Mesothelial cell of epicardium (in vitro differentiated cells): Measurements from ENCODE around the gene KLHL25. TPM values are rescaled to one million over a fixed set of nuclear protein-coding genes. Genes with fewer than 3 reads are reported as not detected.

Experiments used
- DNase-seq, 2 experiments: peaks; one replicate each; pipeline ENCODE4 v3.0.0; 2021; ENCODE audit warnings: low spot score in 2 of 2; ENCODE audit not compliant: unreplicated experiment in 2 of 2
- H3K27ac Mint-ChIP-seq: 2 replicates; pipeline ENCODE4 v1.8.0; 2021; ENCODE audit warnings: mixed read lengths
- H3K27me3 Mint-ChIP-seq: 2 replicates; pipeline ENCODE4 v1.8.0; 2021; ENCODE audit warnings: low read depth, mixed read lengths
- H3K36me3 Mint-ChIP-seq: 2 replicates; pipeline ENCODE4 v1.8.0; 2021; ENCODE audit warnings: mixed read lengths
- H3K4me1 Mint-ChIP-seq: 2 replicates; pipeline ENCODE4 v1.8.0; 2021; ENCODE audit warnings: mixed read lengths
- H3K4me3 Mint-ChIP-seq: 2 replicates; pipeline ENCODE4 v1.8.0; 2021; ENCODE audit warnings: mild to moderate bottlenecking, moderate library complexity, mixed read lengths
- H3K9me3 Mint-ChIP-seq: 2 replicates; pipeline ENCODE4 v1.8.0; 2021; ENCODE audit warnings: mixed read lengths
- CTCF ChIP-seq: fragments of 200-600 bp; sonication (generic); IDR thresholded peaks from one replicate; pipeline ENCODE4 v1.5.0; 2021; ENCODE audit warnings: antibody characterized with exemption; ENCODE audit not compliant: unreplicated experiment
- total RNA-seq: library from RNA; stranded (reverse); gene quantifications from 3 replicates; pipeline ENCODE4 v1.2.1, GENCODE V29; 2021

Gene KLHL25
- total RNA-seq, 1 donor from 2014 or later: 8.0 TPM

- Mint-ChIP-seq H3K27me3 (peaks cover 8% of the 10 kb centered on the region), H3K27ac (no peak overlapping the region), H3K4me1 (peaks cover 10% of the 10 kb centered on the region), H3K4me3 (no peak overlapping the region), H3K9me3 (no peaks in the 10 kb centered on the region), H3K36me3 (no peaks in the 10 kb centered on the region)
- DNase-seq: no peak
- no peak for TF ChIP-seq CTCF
These were observed 34.1 kb upstream of the KLHL25 start for GRCh38 chr15:85828874-85829273.

DNA sequence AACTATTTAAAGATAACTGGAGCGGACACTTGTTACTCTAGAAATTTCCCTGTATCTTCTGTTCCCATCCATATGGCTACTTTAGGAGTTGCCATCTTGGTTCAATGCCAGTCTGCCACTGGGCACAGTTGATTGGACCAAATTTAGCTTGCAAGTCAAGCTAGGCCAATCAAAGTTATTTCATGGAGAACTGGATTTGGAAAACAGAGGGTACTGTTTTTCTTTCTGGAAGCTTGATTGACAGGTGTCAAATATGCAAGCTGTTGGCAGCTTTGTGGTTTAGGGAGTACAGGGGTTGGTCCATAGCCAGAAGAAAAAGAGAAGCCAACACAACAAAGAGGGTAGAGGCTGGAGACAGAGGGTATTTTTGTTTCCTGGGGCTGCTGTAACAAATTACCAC is 33.4 kb upstream of the KLHL25 start:
- peaks cover 6% of the 10 kb centered on the region for H3K27me3 Mint-ChIP-seq
- no peaks in the 10 kb centered on the region for H3K36me3 Mint-ChIP-seq
- no peak overlapping the region for H3K4me3 Mint-ChIP-seq
- H3K27ac Mint-ChIP-seq: no peak overlapping the region
- H3K4me1 Mint-ChIP-seq: peaks cover 10% of the 10 kb centered on the region
- H3K9me3 Mint-ChIP-seq: no peaks in the 10 kb centered on the region
- TF ChIP-seq CTCF: no peak
- no peak for DNase-seq

- Mint-ChIP-seq H3K36me3 (no peaks in the 10 kb centered on the region), H3K9me3 (no peaks in the 10 kb centered on the region), H3K4me3 (no peak overlapping the region), H3K27ac (peak overlapping the region; percentile 6), H3K27me3 (peaks cover 6% of the 10 kb centered on the region), H3K4me1 (peaks cover 10% of the 10 kb centered on the region)
- no peak for TF ChIP-seq CTCF
- no peak for DNase-seq
These were observed 32.2 kb upstream of the KLHL25 start for GRCh38 chr15:85826756-85827515.

DNA sequence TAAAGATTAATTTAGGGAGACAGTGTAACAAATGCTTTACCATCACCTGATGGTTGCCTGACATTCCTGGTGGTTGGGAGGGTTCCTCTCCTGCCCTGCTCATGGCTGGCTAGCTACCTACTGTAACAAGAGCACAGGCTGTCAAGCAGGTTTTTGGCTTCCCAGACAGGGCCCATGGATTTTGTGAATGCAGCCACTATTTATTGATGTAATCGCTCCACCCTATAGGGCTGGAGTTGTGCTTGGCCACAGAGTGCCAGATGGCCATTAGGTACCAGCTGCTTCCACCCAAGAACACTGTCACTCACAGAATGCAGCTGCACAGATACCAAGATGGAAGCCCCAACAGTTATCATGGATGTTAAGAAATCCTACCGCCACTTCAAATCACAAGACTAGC is 31.0 kb upstream of the KLHL25 start:
- Mint-ChIP-seq H3K4me1 (peaks cover 9% of the 10 kb centered on the region), H3K36me3 (no peaks in the 10 kb centered on the region), H3K27ac (no peak overlapping the region), H3K9me3 (no peaks in the 10 kb centered on the region), H3K4me3 (no peak overlapping the region), H3K27me3 (peaks cover 6% of the 10 kb centered on the region)
- DNase-seq: no peak
- no peak for TF ChIP-seq CTCF

DNA sequence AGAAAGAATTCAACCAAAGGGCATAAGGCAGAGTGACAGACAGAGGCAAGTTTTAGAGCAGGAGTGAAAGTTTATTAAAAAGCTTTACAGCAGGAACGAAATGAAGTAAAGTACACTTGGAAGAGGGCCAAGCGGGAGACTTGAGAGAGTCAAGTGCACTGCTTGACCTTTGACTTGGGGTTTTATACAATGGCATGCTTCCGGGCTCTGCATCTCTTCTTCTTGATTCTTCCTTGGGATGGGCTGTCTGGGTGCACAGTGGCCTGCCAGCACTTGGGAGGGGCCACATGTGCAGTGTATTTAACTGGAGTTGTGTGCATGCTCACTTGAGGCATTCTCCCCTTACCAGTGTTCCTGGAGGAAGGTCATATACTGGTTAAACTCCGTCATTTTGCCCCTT is 30.4 kb upstream of the KLHL25 start:
- Mint-ChIP-seq H3K4me1 (peaks cover 4% of the 10 kb centered on the region), H3K4me3 (no peak overlapping the region), H3K27ac (no peak overlapping the region), H3K36me3 (no peaks in the 10 kb centered on the region), H3K27me3 (peaks cover 8% of the 10 kb centered on the region), H3K9me3 (no peaks in the 10 kb centered on the region)
- no peak for TF ChIP-seq CTCF
- DNase-seq: no peak
